ENCODE data around the gene PUDP.
A peak's percentile ranks its signal among the peaks of the same experiment; 100 is the strongest.

The PUDP gene

GRCh38 chrX:7149411-7149810, 1.5 kb upstream of the PUDP start:
- H3K36me3 ChIP-seq (ENCODE audit: control insufficient read depth, insufficient read depth, low read length), result no peaks in the 10 kb centered on the region
- no peaks in the 10 kb centered on the region for H3K79me2 ChIP-seq
- no peak overlapping the region for H3K9ac ChIP-seq
- H3K4me3 ChIP-seq (ENCODE audit: low read depth, low read length), result no peak overlapping the region
- H3K4me1 ChIP-seq, result no peaks in the 10 kb centered on the region
- H3K4me2 ChIP-seq (ENCODE audit: low read length), result no peak overlapping the region
- no peaks in the 10 kb centered on the region for H3K27me3 ChIP-seq (ENCODE audit: control insufficient read depth, insufficient read depth, low read length)
- H2AFZ ChIP-seq, result no peak overlapping the region
- no peak overlapping the region for H3K27ac ChIP-seq
- no peak for TF ChIP-seq CTCF (IDR thresholded peaks at IDR 0.05)
- H3K9me3 ChIP-seq (ENCODE audit: control insufficient read depth, low read length), result no peaks in the 10 kb centered on the region

GRCh38 chrX:7147413-7147977, 458 bp downstream of the PUDP start, which contains the start of gene STS:
TSS of gene STS (plus strand) at chrX:7147712. CDS start at chrX:7253200, 105,488 bp downstream.
- no peaks in the 10 kb centered on the region for H3K36me3 ChIP-seq (ENCODE audit: control insufficient read depth, insufficient read depth, low read length)
- peak within 1 kb of the TSS; percentile 95 for H3K4me2 ChIP-seq (ENCODE audit: low read length)
- H2AFZ ChIP-seq, result peak within 1 kb of the TSS; percentile 88
- H3K27ac ChIP-seq, result peak within 1 kb of the TSS; percentile 79
- peak within 1 kb of the TSS; percentile 84 for H3K4me3 ChIP-seq (ENCODE audit: low read depth, low read length)
- no peaks in the 10 kb centered on the region for H3K27me3 ChIP-seq (ENCODE audit: control insufficient read depth, insufficient read depth, low read length)
- no peaks in the 10 kb centered on the region for H3K79me2 ChIP-seq
- no peak within 1 kb of the TSS for H3K9ac ChIP-seq
- TF ChIP-seq CTCF (IDR thresholded peaks at IDR 0.05), result no peak
- no peaks in the 10 kb centered on the region for H3K9me3 ChIP-seq (ENCODE audit: control insufficient read depth, low read length)
- H3K4me1 ChIP-seq, result no peaks in the 10 kb centered on the region

- Histone ChIP-seq H3K4me1 (no peaks in the 10 kb centered on the region), H3K36me3 (ENCODE audit: control insufficient read depth, insufficient read depth, low read length) (no peaks in the 10 kb centered on the region), H3K4me3 (ENCODE audit: low read depth, low read length) (peak overlapping the region; percentile 47), H3K79me2 (no peaks in the 10 kb centered on the region), H3K4me2 (ENCODE audit: low read length) (peak overlapping the region; percentile 76), H3K9me3 (ENCODE audit: control insufficient read depth, low read length) (no peaks in the 10 kb centered on the region), H2AFZ (peak overlapping the region; percentile 78), H3K9ac (no peak overlapping the region), H3K27ac (peak overlapping the region; percentile 79), H3K27me3 (ENCODE audit: control insufficient read depth, insufficient read depth, low read length) (no peaks in the 10 kb centered on the region)
- no peak for TF ChIP-seq CTCF (IDR thresholded peaks at IDR 0.05)
Measured at GRCh38 chrX:7146703-7147412, 1.1 kb downstream of the PUDP start.

- no peak for TF ChIP-seq CTCF (IDR thresholded peaks at IDR 0.05)
- no peak overlapping the region for H3K9ac ChIP-seq
- no peak overlapping the region for H3K4me2 ChIP-seq (ENCODE audit: low read length)
- H3K79me2 ChIP-seq, result no peaks in the 10 kb centered on the region
- H3K27ac ChIP-seq, result no peak overlapping the region
- H3K4me3 ChIP-seq (ENCODE audit: low read depth, low read length), result no peak overlapping the region
- H3K4me1 ChIP-seq, result no peaks in the 10 kb centered on the region
- no peak overlapping the region for H2AFZ ChIP-seq
- H3K36me3 ChIP-seq (ENCODE audit: control insufficient read depth, insufficient read depth, low read length), result no peaks in the 10 kb centered on the region
- H3K27me3 ChIP-seq (ENCODE audit: control insufficient read depth, insufficient read depth, low read length), result no peaks in the 10 kb centered on the region
- H3K9me3 ChIP-seq (ENCODE audit: control insufficient read depth, low read length), result no peaks in the 10 kb centered on the region
Measured at GRCh38 chrX:7146020-7146702, 1.8 kb downstream of the PUDP start.
